ENCODE results near the gene IL16. TPM values are rescaled to one million over a fixed set of nuclear protein-coding genes. Genes with fewer than 3 reads are reported as not detected.
A peak's percentile ranks its signal among the peaks of the same experiment; 100 is the strongest.

Gene IL16
- total RNA-seq, 2 donors from 2014 or later, result 32.3 to 84.1 TPM

- peaks cover 27 to 32% of the 10 kb centered on the region in 2 donors for H3K27me3 Mint-ChIP-seq
- H3K4me1 Mint-ChIP-seq (ENCODE audit: low read depth in 2 of 2), result peaks cover 0 to 9% of the 10 kb centered on the region in 2 donors
- H3K27ac Mint-ChIP-seq, result no peak overlapping the region
- no peaks in the 10 kb centered on the region for H3K36me3 Mint-ChIP-seq
- DNase-seq (ENCODE audit: low spot score) (no peak), ATAC-seq (no peak)
- no peak overlapping the region for H3K4me3 Mint-ChIP-seq
- H3K9me3 Mint-ChIP-seq, result no peaks in the 10 kb centered on the region
Measured at GRCh38 chr15:81182031-81182755, 14.5 kb upstream of the IL16 start.

GRCh38 chr15:81182756-81183438 lies 13.8 kb upstream of the IL16 start:
- ATAC-seq (no peak), DNase-seq (ENCODE audit: low spot score) (no peak)
- Mint-ChIP-seq H3K27ac (no peak overlapping the region), H3K36me3 (no peaks in the 10 kb centered on the region), H3K4me3 (no peak overlapping the region), H3K27me3 (peaks cover 27 to 32% of the 10 kb centered on the region in 2 donors), H3K4me1 (ENCODE audit: low read depth in 2 of 2) (peaks cover 0 to 9% of the 10 kb centered on the region in 2 donors), H3K9me3 (no peaks in the 10 kb centered on the region)

- no peak overlapping the region for H3K4me3 Mint-ChIP-seq
- no peak overlapping the region for H3K27ac Mint-ChIP-seq
- H3K9me3 Mint-ChIP-seq, result no peaks in the 10 kb centered on the region
- H3K36me3 Mint-ChIP-seq, result no peaks in the 10 kb centered on the region
- no peak for ATAC-seq
- DNase-seq (ENCODE audit: low spot score), result no peak
- H3K4me1 Mint-ChIP-seq (ENCODE audit: low read depth in 2 of 2), result peaks cover 0 to 9% of the 10 kb centered on the region in 2 donors
- H3K27me3 Mint-ChIP-seq, result peaks cover 27 to 32% of the 10 kb centered on the region in 2 donors
Measured at GRCh38 chr15:81183439-81183775, 13.3 kb upstream of the IL16 start.

- Mint-ChIP-seq H3K4me3 (no peak overlapping the region), H3K27ac (no peak overlapping the region), H3K4me1 (ENCODE audit: low read depth in 2 of 2) (peaks cover 0 to 9% of the 10 kb centered on the region in 2 donors), H3K36me3 (no peaks in the 10 kb centered on the region), H3K9me3 (no peaks in the 10 kb centered on the region), H3K27me3 (peaks cover 24 to 32% of the 10 kb centered on the region in 2 donors)
- DNase-seq (ENCODE audit: low spot score) (no peak), ATAC-seq (no peak)
Measured at GRCh38 chr15:81184188-81184587, 12.5 kb upstream of the IL16 start.

- ATAC-seq (no peak), DNase-seq (ENCODE audit: low spot score) (no peak)
- Mint-ChIP-seq H3K4me3 (no peak overlapping the region), H3K27me3 (peaks cover 21 to 25% of the 10 kb centered on the region in 2 donors), H3K27ac (no peak overlapping the region), H3K36me3 (no peaks in the 10 kb centered on the region), H3K4me1 (ENCODE audit: low read depth in 2 of 2) (peaks cover 0 to 9% of the 10 kb centered on the region in 2 donors), H3K9me3 (no peaks in the 10 kb centered on the region)
Measured at GRCh38 chr15:81185631-81186295, 10.9 kb upstream of the IL16 start.

GRCh38 chr15:81188354-81188753 lies 8.3 kb upstream of the IL16 start:
- no peak overlapping the region for H3K27ac Mint-ChIP-seq
- peaks cover 0 to 7% of the 10 kb centered on the region in 2 donors for H3K4me1 Mint-ChIP-seq (ENCODE audit: low read depth in 2 of 2)
- no peak for ATAC-seq
- peaks cover 5 to 22% of the 10 kb centered on the region in 2 donors for H3K27me3 Mint-ChIP-seq
- H3K9me3 Mint-ChIP-seq, result no peaks in the 10 kb centered on the region
- H3K4me3 Mint-ChIP-seq, result no peak overlapping the region
- H3K36me3 Mint-ChIP-seq, result no peaks in the 10 kb centered on the region
- no peak for DNase-seq (ENCODE audit: low spot score)

GRCh38 chr15:81189583-81190283 lies 6.9 kb upstream of the IL16 start:
- H3K27me3 Mint-ChIP-seq, result peaks cover 0 to 22% of the 10 kb centered on the region in 2 donors
- H3K27ac Mint-ChIP-seq, result no peak overlapping the region
- ATAC-seq, result no peak
- DNase-seq (ENCODE audit: low spot score), result no peak
- H3K9me3 Mint-ChIP-seq, result no peaks in the 10 kb centered on the region
- H3K36me3 Mint-ChIP-seq, result no peaks in the 10 kb centered on the region
- no peak overlapping the region for H3K4me3 Mint-ChIP-seq
- H3K4me1 Mint-ChIP-seq (ENCODE audit: low read depth in 2 of 2), result peaks cover 1 to 8% of the 10 kb centered on the region in 2 donors

- ATAC-seq (no peak), DNase-seq (ENCODE audit: low spot score) (no peak)
- no peak overlapping the region for H3K27ac Mint-ChIP-seq
- H3K27me3 Mint-ChIP-seq, result peaks cover 0 to 12% of the 10 kb centered on the region in 2 donors
- no peak overlapping the region for H3K4me3 Mint-ChIP-seq
- H3K4me1 Mint-ChIP-seq (ENCODE audit: low read depth in 2 of 2), result peaks cover 4 to 15% of the 10 kb centered on the region in 2 donors
- H3K36me3 Mint-ChIP-seq, result no peaks in the 10 kb centered on the region
- no peaks in the 10 kb centered on the region for H3K9me3 Mint-ChIP-seq
Measured at GRCh38 chr15:81190922-81191507, 5.7 kb upstream of the IL16 start.

GRCh38 chr15:81191701-81192100 lies 5.0 kb upstream of the IL16 start:
- no peaks in the 10 kb centered on the region for H3K9me3 Mint-ChIP-seq
- no peak overlapping the region for H3K27ac Mint-ChIP-seq
- peaks cover 4 to 15% of the 10 kb centered on the region in 2 donors for H3K4me1 Mint-ChIP-seq (ENCODE audit: low read depth in 2 of 2)
- H3K36me3 Mint-ChIP-seq, result no peaks in the 10 kb centered on the region
- ATAC-seq (no peak), DNase-seq (ENCODE audit: low spot score) (no peak)
- no peak overlapping the region for H3K4me3 Mint-ChIP-seq
- peaks cover 0 to 12% of the 10 kb centered on the region in 2 donors for H3K27me3 Mint-ChIP-seq

- Mint-ChIP-seq H3K27me3 (peaks cover 0 to 18% of the 10 kb centered on the region in 2 donors), H3K4me1 (ENCODE audit: low read depth in 2 of 2) (peaks cover 4 to 15% of the 10 kb centered on the region in 2 donors), H3K4me3 (no peak overlapping the region), H3K36me3 (no peaks in the 10 kb centered on the region), H3K27ac (peak overlapping the region in 1 of 2 donors; percentile 32), H3K9me3 (no peaks in the 10 kb centered on the region)
- no peak for ATAC-seq
- DNase-seq (ENCODE audit: low spot score), result no peak
Measured at GRCh38 chr15:81194723-81195122, 2.0 kb upstream of the IL16 start.

- ATAC-seq, result no peak
- H3K27ac Mint-ChIP-seq, result peak overlapping the region in 1 of 2 donors; percentile 32
- no peaks in the 10 kb centered on the region for H3K9me3 Mint-ChIP-seq
Measured at GRCh38 chr15:81195339-81195864, 1.3 kb upstream of the IL16 start.

GRCh38 chr15:81197255-81197630 lies 564 bp downstream of the IL16 start:
- peaks cover 0 to 6% of the 10 kb centered on the region in 2 donors for H3K27me3 Mint-ChIP-seq

More at GRCh38 chr15:81195339-81195864, 1.3 kb upstream of the IL16 start:
- Mint-ChIP-seq H3K4me1 (ENCODE audit: low read depth in 2 of 2) (peaks cover 4 to 15% of the 10 kb centered on the region in 2 donors), H3K4me3 (no peak overlapping the region), H3K27me3 (peaks cover 0 to 18% of the 10 kb centered on the region in 2 donors), H3K36me3 (no peaks in the 10 kb centered on the region)
- no peak for DNase-seq (ENCODE audit: low spot score)

GRCh38 chr15:81197688-81198281 lies 1.1 kb downstream of the IL16 start:
- DNase-seq (ENCODE audit: low spot score) (no peak), ATAC-seq (no peak)
- Mint-ChIP-seq H3K27ac (no peak overlapping the region), H3K27me3 (peaks cover 0 to 6% of the 10 kb centered on the region in 2 donors), H3K36me3 (no peaks in the 10 kb centered on the region), H3K4me3 (no peak overlapping the region), H3K4me1 (ENCODE audit: low read depth in 2 of 2) (peaks cover 4 to 13% of the 10 kb centered on the region in 2 donors), H3K9me3 (no peaks in the 10 kb centered on the region)

More at GRCh38 chr15:81197255-81197630, 564 bp downstream of the IL16 start:
- H3K9me3 Mint-ChIP-seq, result no peaks in the 10 kb centered on the region
- peaks cover 4 to 15% of the 10 kb centered on the region in 2 donors for H3K4me1 Mint-ChIP-seq (ENCODE audit: low read depth in 2 of 2)
- no peaks in the 10 kb centered on the region for H3K36me3 Mint-ChIP-seq
- DNase-seq (ENCODE audit: low spot score) (no peak), ATAC-seq (no peak)
- H3K27ac Mint-ChIP-seq, result no peak overlapping the region
- H3K4me3 Mint-ChIP-seq, result no peak overlapping the region

Data from natural killer cell treated with Interleukin-12 subunit alpha and Interleukin-12 subunit beta and Interleukin-15 and Interleukin-18, amount 100 ng/mL, for 72 hours (primary cell).